C4-2B (cell line): ENCODE data around the gene FHOD1.

ENCODE experiments used
- CTCF ChIP-seq: fragments of 450-650 bp; conservative IDR thresholded peaks from 2 replicates; pipeline ENCODE4 v1.5.1; 2017; ENCODE audit warnings: mild to moderate bottlenecking
- ZFX ChIP-seq: fragments of 450-650 bp; IDR thresholded peaks from 2 replicates; pipeline ENCODE4 v1.6.1; 2017

- TF ChIP-seq CTCF, result no peak
- TF ChIP-seq ZFX, result 0 out of 2 replicates have a peak, but pooled peaks have one; percentile 24
Measured at GRCh38 chr16:67183284-67183626, 64.0 kb downstream of the FHOD1 start.
